ENCODE measurements around the gene SLC39A11.

The SLC39A11 gene

DNA sequence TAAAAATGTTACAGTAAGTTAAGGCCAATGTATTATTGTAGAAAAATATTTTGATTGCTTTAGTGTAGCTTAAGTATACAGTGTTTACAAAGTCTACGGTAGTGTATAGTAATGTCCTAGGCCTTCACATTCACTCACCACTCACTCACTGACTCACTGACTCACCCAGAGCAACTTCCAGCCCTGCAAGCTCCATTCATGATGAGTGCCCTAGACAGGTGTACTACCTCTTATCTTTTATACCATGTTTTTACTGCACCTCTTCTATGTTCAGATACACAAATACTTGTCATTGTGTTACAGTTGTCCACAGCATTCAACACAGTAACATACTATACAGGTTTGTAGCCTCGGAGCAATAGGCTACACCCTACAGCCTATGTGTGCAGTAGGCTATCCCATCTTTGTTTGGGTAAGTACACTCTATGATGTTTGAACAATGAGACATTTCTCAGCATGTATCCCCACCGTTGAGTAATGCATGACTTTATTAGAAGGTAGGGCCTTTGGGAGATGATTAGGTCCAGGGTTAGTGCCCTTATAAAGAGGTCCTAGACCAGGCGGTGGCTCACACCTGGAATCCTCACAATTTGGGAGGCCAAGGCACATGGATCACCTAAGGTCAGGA, 117.8 kb downstream of the SLC39A11 start:
- DNase-seq: no peak

GRCh38 chr17:72972263-72972951, 120.1 kb downstream of the SLC39A11 start:
- no peak for DNase-seq

DNA sequence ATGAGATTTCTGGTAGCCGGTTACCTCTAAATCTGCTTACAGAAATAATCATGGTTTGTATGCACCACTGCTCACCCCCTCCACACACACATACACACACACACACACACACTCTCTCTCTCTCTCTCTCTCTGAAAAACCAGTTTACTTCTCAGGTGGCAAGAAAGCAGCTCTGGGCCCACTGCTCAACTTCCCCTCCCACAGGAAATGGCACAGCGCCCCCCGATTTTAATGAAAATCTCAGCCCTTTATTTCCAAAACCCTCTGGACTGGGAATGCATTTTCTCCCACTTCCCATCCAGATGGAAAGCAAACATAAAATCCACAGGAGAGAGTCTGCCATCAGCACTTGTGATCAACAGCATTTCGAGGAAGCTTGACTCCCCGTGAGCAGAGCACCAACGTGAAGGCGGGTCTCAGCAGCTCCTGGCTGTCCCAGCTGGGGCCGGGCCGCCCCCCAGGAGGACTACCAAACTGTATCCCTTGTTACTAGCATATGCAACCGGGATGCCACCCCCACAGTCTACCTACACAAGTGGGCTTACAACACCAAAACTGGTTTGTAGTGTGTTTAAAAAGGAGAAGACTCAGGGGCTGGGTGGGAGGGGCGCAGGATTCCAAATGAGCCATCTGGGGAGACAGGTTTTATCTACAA, 121.1 kb downstream of the SLC39A11 start:
- DNase-seq: no peak

GRCh38 chr17:72970797-72971196, 121.7 kb downstream of the SLC39A11 start:
- DNase-seq: no peak

DNA sequence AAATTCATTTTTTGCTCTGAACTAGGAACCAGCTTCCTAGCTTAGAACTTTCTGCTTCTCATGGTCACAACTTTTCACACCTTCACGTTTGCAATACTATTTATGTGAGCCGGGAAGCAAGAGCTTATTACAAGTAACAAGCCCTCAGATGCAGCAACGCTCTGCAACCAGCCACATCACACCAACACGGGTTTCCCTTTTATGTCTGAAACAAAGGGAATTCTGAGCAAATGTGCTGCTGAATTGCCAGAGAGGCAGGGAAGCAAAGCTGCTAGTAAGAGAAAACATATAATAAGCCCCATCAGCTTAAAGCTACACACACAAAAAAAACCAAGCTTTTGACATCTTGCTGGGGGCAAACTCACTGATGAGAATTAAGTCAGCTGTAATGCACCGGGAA, 122.2 kb downstream of the SLC39A11 start:
- DNase-seq: no peak

DNA sequence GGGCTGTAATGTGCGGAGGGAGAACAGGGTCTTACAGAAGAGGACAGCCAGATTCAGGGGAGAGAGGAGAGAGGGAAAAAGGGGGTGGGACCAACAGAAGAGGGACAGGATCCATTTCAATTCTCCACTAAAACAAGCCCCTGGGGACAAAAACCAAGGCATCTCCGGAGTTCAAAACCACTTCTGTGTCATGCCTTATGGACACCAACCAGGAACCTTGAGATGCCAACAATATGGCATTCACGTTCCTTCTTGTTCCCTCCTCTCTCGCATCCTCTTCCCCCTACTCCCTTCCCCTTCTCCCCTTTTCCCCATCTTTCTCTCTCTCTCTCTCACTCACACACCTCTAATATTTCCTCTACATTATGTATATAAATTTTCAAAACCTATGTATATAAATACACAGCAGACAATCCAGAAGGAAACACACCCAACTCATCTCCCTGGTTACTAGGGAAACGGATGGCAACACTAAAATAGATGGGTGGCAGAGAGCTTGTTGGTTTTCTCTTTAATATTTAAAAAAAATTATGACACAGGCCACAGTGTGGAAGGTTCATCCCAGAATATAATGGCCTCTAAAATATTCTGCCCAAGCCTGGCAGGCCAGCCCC, 123.1 kb downstream of the SLC39A11 start:
- no peak for DNase-seq

GRCh38 chr17:72968798-72969197, 123.7 kb downstream of the SLC39A11 start:
- no peak for DNase-seq

DNA sequence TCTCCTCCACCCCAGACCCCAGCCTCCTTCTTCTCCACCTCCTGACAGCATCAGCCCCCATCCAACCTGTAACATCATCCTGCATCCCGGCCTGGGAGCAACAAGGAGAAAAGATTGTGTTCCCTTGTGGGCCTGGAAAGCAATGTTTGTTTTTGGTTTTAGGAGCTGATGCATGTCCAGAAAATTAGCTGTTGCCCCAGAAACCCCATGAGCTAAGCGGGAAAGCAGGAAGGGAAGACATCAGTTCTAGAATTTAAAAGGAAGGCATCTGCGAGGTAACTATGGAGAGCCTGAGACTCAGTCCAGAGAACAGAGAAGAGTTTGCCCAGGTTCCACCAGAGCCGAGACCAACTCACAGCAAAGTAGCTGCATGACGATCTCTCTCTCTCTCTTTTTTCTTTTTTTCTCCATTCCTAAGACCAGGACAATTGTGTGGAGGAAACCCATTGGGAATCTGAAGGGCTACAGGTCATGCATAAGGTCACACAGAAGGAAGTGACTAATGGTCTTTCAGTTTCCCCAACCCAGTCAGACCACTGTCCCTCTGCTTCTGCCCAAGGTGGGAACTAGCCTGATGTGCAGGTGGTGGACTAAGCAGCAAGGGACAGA, 124.4 kb downstream of the SLC39A11 start:
- DNase-seq: no peak

DNA sequence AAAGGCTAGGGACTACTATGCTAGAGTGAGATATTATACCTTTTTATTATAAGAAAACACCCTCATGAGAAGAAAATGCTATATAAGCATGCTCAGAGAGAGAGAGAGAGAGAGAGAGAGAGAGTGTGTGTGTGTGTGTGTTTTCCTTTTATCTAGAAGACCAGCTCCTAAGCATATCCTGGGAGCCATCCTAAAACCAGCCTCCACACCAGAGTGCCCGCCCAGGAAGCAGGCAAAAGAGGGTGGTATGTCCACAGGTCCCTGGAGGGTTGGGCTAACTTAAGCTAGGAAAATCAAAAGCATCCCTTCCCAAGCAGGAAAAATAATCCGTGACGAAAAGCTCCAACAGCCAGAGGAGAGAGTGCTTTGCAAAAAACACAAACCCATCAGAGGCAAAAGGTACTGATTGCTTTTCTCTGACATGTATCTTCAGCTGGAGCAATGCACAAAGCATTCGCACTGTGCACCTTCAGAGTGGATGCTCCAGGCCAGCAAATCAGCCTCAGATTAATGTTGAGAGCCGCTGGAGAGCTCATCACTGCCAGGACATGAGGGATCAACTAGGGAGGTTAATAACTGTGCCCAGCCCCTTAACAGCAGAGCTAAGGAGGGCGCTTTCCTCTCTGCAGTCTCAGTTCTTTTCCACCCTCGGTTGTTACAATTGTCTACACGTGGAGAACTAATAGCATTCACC, 125.1 kb downstream of the SLC39A11 start:
- no peak for DNase-seq

GRCh38 chr17:72962106-72962505, 130.4 kb downstream of the SLC39A11 start:
- no peak for DNase-seq

DNA sequence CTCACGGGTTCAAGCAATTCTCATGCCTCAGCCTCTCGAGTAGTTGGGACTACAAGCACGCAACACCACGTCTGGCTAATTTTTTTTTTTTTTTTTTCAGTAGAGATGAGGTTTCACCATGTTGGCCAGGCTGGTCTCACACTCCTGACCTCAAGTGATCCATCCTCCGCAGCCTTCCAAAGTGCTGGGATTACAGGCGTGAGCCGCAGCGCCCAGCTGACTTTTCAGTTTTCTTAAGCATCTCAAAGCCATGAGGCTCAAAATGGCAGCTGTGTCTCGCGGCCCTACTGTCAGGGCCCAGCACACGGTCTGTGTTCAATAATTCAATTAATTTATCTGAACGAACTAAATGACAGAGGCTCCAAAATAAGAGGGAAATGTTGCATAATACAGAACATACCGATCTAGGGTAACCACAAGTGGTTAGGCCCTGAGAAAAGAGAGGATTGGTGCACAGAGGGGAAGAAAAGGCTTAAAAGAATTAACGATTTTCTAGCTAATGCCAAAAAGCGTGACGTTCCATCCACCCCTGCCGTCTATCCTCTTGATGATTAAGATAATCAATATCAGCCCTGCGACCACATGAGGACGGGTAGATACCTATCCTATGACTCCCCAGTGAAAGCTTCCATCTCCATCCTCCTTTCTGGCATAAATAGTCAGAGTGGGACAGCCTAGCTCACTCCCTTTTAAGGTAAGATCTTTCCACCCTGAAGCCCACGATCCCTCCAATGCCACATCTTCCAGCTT, 136.9 kb downstream of the SLC39A11 start:
- DNase-seq: no peak

GRCh38 chr17:72954579-72954978, 137.9 kb downstream of the SLC39A11 start:
- DNase-seq: no peak

DNA sequence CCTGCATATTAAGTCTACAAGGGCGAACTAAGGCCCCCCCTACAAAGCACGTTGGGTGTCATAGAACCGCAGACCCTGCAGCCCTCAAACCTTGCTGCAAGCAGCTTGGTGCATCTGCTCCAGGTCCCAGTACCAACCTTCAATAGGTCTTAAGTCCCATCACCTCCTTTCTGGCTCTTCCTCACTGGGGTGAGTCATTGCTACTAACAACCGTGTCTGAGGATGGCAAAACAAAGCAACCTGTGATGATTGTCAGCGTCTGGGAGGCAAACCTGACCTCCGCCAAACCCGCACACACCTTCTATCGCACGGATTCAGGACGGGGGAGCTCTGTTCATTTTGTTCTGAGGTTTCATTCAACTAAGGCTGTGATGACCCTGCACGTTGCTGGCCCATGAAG, 138.9 kb downstream of the SLC39A11 start:
- DNase-seq: no peak

- DNase-seq: no peak
Measured at GRCh38 chr17:72952641-72953315, 139.7 kb downstream of the SLC39A11 start.

GRCh38 chr17:72952220-72952619, 140.3 kb downstream of the SLC39A11 start:
- DNase-seq: no peak

- DNase-seq: no peak
Measured at GRCh38 chr17:72950242-72950931, 142.1 kb downstream of the SLC39A11 start.

DNA sequence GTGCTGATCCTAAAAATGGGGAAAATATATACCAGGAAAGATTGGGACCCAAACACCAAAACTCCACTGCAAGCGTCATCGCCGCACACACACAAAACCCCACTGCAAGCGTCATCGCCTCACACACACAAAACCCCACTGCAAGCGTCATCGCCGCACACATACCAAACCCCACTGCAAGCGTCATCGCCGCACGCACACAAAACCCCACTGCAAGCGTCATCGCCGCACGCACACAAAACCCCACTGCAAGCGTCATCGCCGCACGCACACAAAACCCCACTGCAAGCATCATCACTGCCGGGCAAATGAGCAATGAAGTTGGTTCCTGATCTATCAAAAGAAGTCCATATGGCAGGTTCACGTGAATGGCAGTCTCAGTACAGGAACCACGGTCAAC, 144.4 kb downstream of the SLC39A11 start:
- no peak for DNase-seq

- no peak for DNase-seq
Measured at GRCh38 chr17:72947475-72947874, 145.0 kb downstream of the SLC39A11 start.

GRCh38 chr17:72946696-72947095, 145.8 kb downstream of the SLC39A11 start:
- no peak for DNase-seq

- DNase-seq: no peak
Measured at GRCh38 chr17:72946156-72946555, 146.3 kb downstream of the SLC39A11 start.

DNA sequence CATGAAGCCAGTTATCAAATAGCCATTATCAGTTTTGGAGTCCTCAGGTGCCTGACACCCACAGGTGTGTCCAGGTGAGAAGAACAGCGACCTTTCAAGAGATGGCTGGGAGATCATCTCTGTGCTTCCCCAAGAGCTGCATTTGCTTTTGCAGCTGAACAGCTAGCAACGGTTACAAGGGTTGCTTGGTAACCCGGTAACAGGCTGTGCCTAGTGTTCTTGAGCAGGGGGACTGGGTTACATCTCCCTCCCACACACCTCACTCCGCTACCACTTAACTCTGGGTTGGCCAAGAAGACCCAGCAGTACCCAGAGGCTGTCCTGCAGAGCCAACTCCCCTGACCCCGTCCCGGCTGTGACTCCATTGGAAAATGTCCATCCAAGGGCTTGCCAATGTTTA, 147.0 kb downstream of the SLC39A11 start:
- DNase-seq: no peak

Data from stimulated activated CD4-positive, alpha-beta T cell treated with anti-CD3 and anti-CD28 coated beads, Interleukin-2, amount 100 ng/mL, for 24 hours (primary cell).